Breast epithelium (tissue), 3 donors: Measurements from ENCODE around the gene FAM83F.

Source experiments
- CTCF ChIP-seq, 3 donors: fragments of 450-650 bp; IDR thresholded peaks; one replicate each; pipeline ENCODE4 v1.5.1; 2016 to 2017; ENCODE audit warnings: antibody characterized with exemption in 3 of 3, mild to moderate bottlenecking in 3 of 3, moderate library complexity in 3 of 3
- POLR2AphosphoS5 ChIP-seq, 3 donors: sonication (generic); formaldehyde crosslinking; IDR thresholded peaks; one replicate each; pipeline ENCODE4 v1.6.1; 2017; ENCODE audit warnings: antibody characterized with exemption in 3 of 3

GRCh38 chr22:39984746-39985145 lies 10.0 kb upstream of the FAM83F start:
- TF ChIP-seq CTCF (IDR thresholded peaks at IDR 0.05): no peak
- no peak for TF ChIP-seq POLR2AphosphoS5 (IDR thresholded peaks at IDR 0.05)
